B cell (primary cell): Measurements from ENCODE around the gene ACTL8. TPM values are rescaled to one million over a fixed set of nuclear protein-coding genes. Genes with fewer than 3 reads are reported as not detected.

Source experiments
- ATAC-seq: fragments of 200-7000 bp; cut with Tn5 transposase; one replicate; pipeline ENCODE4 v1.10.0; 2021; ENCODE audit warnings: low read depth, mild to moderate bottlenecking, moderate number of reproducible peaks, moderate library complexity
- CTCF ChIA-PET: fragments of 350-600 bp; sonication (Branson Sonifier 250); formaldehyde crosslinking; loops from one replicate; lab custom pipeline; 2021; ENCODE audit warnings: antibody characterized with exemption, inconsistent platforms; lab: Charles Lee
- POLR2A ChIA-PET: fragments of 350-600 bp; sonication (Branson Sonifier 250); formaldehyde crosslinking; loops from one replicate; lab custom pipeline; 2021; ENCODE audit warnings: antibody characterized with exemption; lab: Charles Lee
- DNase-seq: peaks from one replicate; pipeline ENCODE4 v3.0.0; 2013
- H2AFZ ChIP-seq: 2 replicates; pipeline ENCODE4 v1.6.1; 2012; ENCODE audit warnings: mild to moderate bottlenecking, low read depth, low read length; ENCODE audit not compliant: insufficient read depth, poor library complexity, severe bottlenecking
- H3K27ac ChIP-seq, 2 donors: 1 replicate in 1 of 2; 2 replicates in 1 of 2; pipeline ENCODE4 v1.5.1; 2012 to 2013; ENCODE audit warnings: low read length in 2 of 2, mild to moderate bottlenecking in 2 of 2, moderate library complexity in 1 of 2
- H3K27me3 ChIP-seq, 4 experiments: fragments of 200-600 bp in 1 of 4; sonication (generic) in 1 of 4; replicated peaks in 1 of 4; 1 replicate in 2 of 4; 2 replicates in 2 of 4; pipeline versions ENCODE4 v1.6.1 to v1.7.0; 2013 to 2016; ENCODE audit warnings: low read length in 3 of 4, mild to moderate bottlenecking in 2 of 4, mixed read lengths in 1 of 4, moderate library complexity in 1 of 4; ENCODE audit not compliant: insufficient read depth in 4 of 4, control insufficient read depth in 3 of 4; ENCODE audit errors: control extremely low read depth in 1 of 4
- H3K36me3 ChIP-seq, 2 experiments: replicated peaks in 1 of 2; 1 replicate in 1 of 2; 2 replicates in 1 of 2; pipeline versions ENCODE4 v1.6.1 to v1.7.1; 2013; ENCODE audit warnings: low read length in 1 of 2; ENCODE audit not compliant: insufficient read depth in 2 of 2, control insufficient read depth in 1 of 2; ENCODE audit errors: control extremely low read depth in 1 of 2, extremely low read depth in 1 of 2
- H3K4me1 ChIP-seq, 2 donors: fragments of 200-600 bp in 1 of 2; sonication (generic) in 1 of 2; 1 replicate in 1 of 2; 2 replicates in 1 of 2; pipeline versions ENCODE4 v1.5.1 to v1.6.1; 2013 to 2017; ENCODE audit warnings: low read length in 2 of 2; ENCODE audit not compliant: control insufficient read depth in 2 of 2, insufficient read depth in 2 of 2
- H3K4me2 ChIP-seq: replicated peaks from 2 replicates; pipeline ENCODE3; 2012; ENCODE audit warnings: mild to moderate bottlenecking, low read depth, low read length; ENCODE audit not compliant: poor library complexity, severe bottlenecking
- H3K4me3 ChIP-seq, 5 experiments: fragments of 200-600 bp in 1 of 5; sonication (generic) in 1 of 5; 1 replicate in 3 of 5; 2 replicates in 2 of 5; pipeline versions ENCODE4 v1.5.1 to v1.7.0; 2011 to 2016; ENCODE audit warnings: low read length in 4 of 5, mild to moderate bottlenecking in 4 of 5, low read depth in 2 of 5, control low read depth in 1 of 5, moderate library complexity in 1 of 5; ENCODE audit not compliant: insufficient read depth in 1 of 5; ENCODE audit errors: control extremely low read depth in 1 of 5, extremely low read depth in 1 of 5
- H3K79me2 ChIP-seq: fragments of 200-600 bp; sonication (generic); one replicate; pipeline ENCODE4 v1.6.0; 2016; ENCODE audit warnings: low read length; ENCODE audit not compliant: control insufficient read depth, insufficient read depth
- H3K9ac ChIP-seq: fragments of 200-600 bp; sonication (generic); 2 replicates; pipeline ENCODE4 v1.6.1; 2017; ENCODE audit warnings: mild to moderate bottlenecking, low read length, moderate library complexity
- H3K9me3 ChIP-seq, 3 donors: one replicate each; pipeline versions ENCODE4 v1.6.1 to v1.7.1; 2013; ENCODE audit warnings: low read length in 2 of 3; ENCODE audit not compliant: control insufficient read depth in 2 of 3, insufficient read depth in 1 of 3; ENCODE audit errors: control extremely low read depth in 1 of 3
- H4K20me1 ChIP-seq: 2 replicates; pipeline ENCODE4 v1.6.0; 2012; ENCODE audit warnings: mild to moderate bottlenecking, low read length; ENCODE audit not compliant: insufficient read depth, control insufficient read depth, poor library complexity, severe bottlenecking
- H3K27ac Mint-ChIP-seq: one replicate; pipeline ENCODE4 v1.8.0; 2021; ENCODE audit warnings: mixed read lengths
- H3K27me3 Mint-ChIP-seq: one replicate; pipeline ENCODE4 v1.8.0; 2021; ENCODE audit warnings: mixed read lengths
- H3K4me1 Mint-ChIP-seq: one replicate; pipeline ENCODE4 v1.8.0; 2021; ENCODE audit warnings: mixed read lengths
- H3K4me3 Mint-ChIP-seq: one replicate; pipeline ENCODE4 v1.8.0; 2021; ENCODE audit warnings: mixed read lengths
- H3K9me3 Mint-ChIP-seq: one replicate; pipeline ENCODE4 v1.8.0; 2022; ENCODE audit warnings: mixed read lengths; ENCODE audit not compliant: insufficient read depth
- CTCF ChIP-seq: fragments of 200-600 bp; IDR thresholded peaks from one replicate; pipeline ENCODE4 v1.8.0; 2022; ENCODE audit warnings: antibody characterized with exemption, mild to moderate bottlenecking
- EZH2 ChIP-seq: IDR thresholded peaks from 2 replicates; pipeline ENCODE4 v1.6.1; 2012; ENCODE audit warnings: borderline replicate concordance, low read depth, mild to moderate bottlenecking, moderate library complexity, low read length; ENCODE audit not compliant: insufficient read depth, poor library complexity, severe bottlenecking
- WGBS: methylation state at CpG from one replicate; pipeline ENCODE4 v1.1.5; 2013; ENCODE audit warnings: missing lambda C conversion rate; ENCODE audit not compliant: insufficient coverage; 5-methylcytosine and 5-hydroxymethylcytosine counted together
- intact Hi-C: fragments of 100-400 bp; cut with micrococcal nuclease; formaldehyde crosslinking; loops from one replicate; pipeline ENCODE4 v1.10.0; 2022
- polyA plus RNA-seq: library from polyadenylated mRNA; depleted of rRNA; stranded (reverse); fragments of >200 nt; gene quantifications from 2 replicates; pipeline ENCODE4 v1.2.3, GENCODE V29; 2012
- total RNA-seq, 2 donors: library from RNA; stranded (reverse); fragments of 120-200 nt in 1 of 2; gene quantifications; 1 replicate in 1 of 2; 2 replicates in 1 of 2; pipeline versions ENCODE4 v1.2.3 to v1.2.4, GENCODE V29; 2013 to 2022

ACTL8 gene
- total and polyA plus RNA-seq, 2 donors (not counting 1 experiment from before 2014, with no cell fraction given), result not detected

- H3K36me3 ChIP-seq, result no peaks in the 10 kb centered on the region
- H3K4me3 ChIP-seq, result no peak overlapping the region
- H2AFZ ChIP-seq, result no peak overlapping the region
- H3K27me3 ChIP-seq, result no peaks in the 10 kb centered on the region
- H3K27me3 Mint-ChIP-seq, result peaks cover 17% of the 10 kb centered on the region
- POLR2A ChIA-PET, result no interaction called here
- intact Hi-C loops, result no loop called here
- H3K27ac ChIP-seq, result no peak overlapping the region
- H3K4me2 ChIP-seq, result no peak overlapping the region
- no peaks in the 10 kb centered on the region for H3K4me1 Mint-ChIP-seq
- no peak overlapping the region for H3K4me3 Mint-ChIP-seq
- DNase-seq (no peak), ATAC-seq (no peak)
- no peaks in the 10 kb centered on the region for H4K20me1 ChIP-seq
- no peaks in the 10 kb centered on the region for H3K9me3 Mint-ChIP-seq
- 79% methylated on average over 9 of the region's 11 CpGs for WGBS
- H3K4me1 ChIP-seq, result no peaks in the 10 kb centered on the region
- CTCF ChIA-PET, result interaction anchor here (1.0 kb wide), 1 partner anchor 11 kb away, joined by 3 read pairs; no protein-coding TSS in a partner anchor
- TF ChIP-seq EZH2 (no peak), CTCF (no peak)
- peaks cover 0 to 5% (median 0%) of the 10 kb centered on the region in 3 donors for H3K9me3 ChIP-seq
- no peak overlapping the region for H3K27ac Mint-ChIP-seq
- H3K9ac ChIP-seq, result no peak overlapping the region
- no peaks in the 10 kb centered on the region for H3K79me2 ChIP-seq
Observed at GRCh38 chr1:17853241-17853935, 98.3 kb downstream of the ACTL8 start.

GRCh38 chr1:17856496-17857108, 101.5 kb downstream of the ACTL8 start:
- Mint-ChIP-seq H3K4me3 (no peak overlapping the region), H3K9me3 (no peaks in the 10 kb centered on the region), H3K4me1 (peaks cover 1% of the 10 kb centered on the region), H3K27me3 (peaks cover 17% of the 10 kb centered on the region), H3K27ac (no peak overlapping the region)
- CTCF ChIA-PET, result no interaction called here
- Histone ChIP-seq H3K9ac (no peak overlapping the region), H3K27me3 (no peaks in the 10 kb centered on the region), H4K20me1 (no peaks in the 10 kb centered on the region), H3K4me3 (no peak overlapping the region), H3K36me3 (no peaks in the 10 kb centered on the region), H3K79me2 (no peaks in the 10 kb centered on the region), H2AFZ (no peak overlapping the region), H3K4me1 (peaks cover under 1% of the 10 kb centered on the region in 2 donors), H3K4me2 (no peak overlapping the region), H3K9me3 (peaks cover 0 to 2% (median 0%) of the 10 kb centered on the region in 3 donors), H3K27ac (no peak overlapping the region)
- TF ChIP-seq CTCF, result no peak
- no peak for TF ChIP-seq EZH2
- no peak for DNase-seq
- ATAC-seq, result no peak
- WGBS, result 71% methylated on average over 3 of the region's 7 CpGs
- POLR2A ChIA-PET, result no interaction called here
- intact Hi-C loops, result no loop called here
